Hepatocyte (in vitro differentiated cells): ENCODE data around the gene DHX8.

ENCODE experiments used
- CTCF ChIP-seq: fragments of 200-600 bp; sonication (generic); IDR thresholded peaks from 2 replicates; pipeline ENCODE4 v1.5.1; 2016; ENCODE audit warnings: antibody characterized with exemption, mild to moderate bottlenecking; ENCODE audit not compliant: poor library complexity
- EZH2 ChIP-seq: fragments of 200-600 bp; sonication (generic); IDR thresholded peaks from 2 replicates; pipeline ENCODE4 v1.6.1; 2016; ENCODE audit warnings: antibody characterized with exemption, mild to moderate bottlenecking, borderline replicate concordance

- TF ChIP-seq CTCF (no peak), EZH2 (no peak)
These were observed 33.4 kb downstream of the DHX8 start for GRCh38 chr17:43517161-43517560.
